ENCODE data around the gene DNAI2. TPM values are rescaled to one million over a fixed set of nuclear protein-coding genes. Genes with fewer than 3 reads are reported as not detected.

DNAI2 gene
- total and polyA plus RNA-seq, 4 donors = 4.1 to 14.2 (median 6.7) TPM

DNA sequence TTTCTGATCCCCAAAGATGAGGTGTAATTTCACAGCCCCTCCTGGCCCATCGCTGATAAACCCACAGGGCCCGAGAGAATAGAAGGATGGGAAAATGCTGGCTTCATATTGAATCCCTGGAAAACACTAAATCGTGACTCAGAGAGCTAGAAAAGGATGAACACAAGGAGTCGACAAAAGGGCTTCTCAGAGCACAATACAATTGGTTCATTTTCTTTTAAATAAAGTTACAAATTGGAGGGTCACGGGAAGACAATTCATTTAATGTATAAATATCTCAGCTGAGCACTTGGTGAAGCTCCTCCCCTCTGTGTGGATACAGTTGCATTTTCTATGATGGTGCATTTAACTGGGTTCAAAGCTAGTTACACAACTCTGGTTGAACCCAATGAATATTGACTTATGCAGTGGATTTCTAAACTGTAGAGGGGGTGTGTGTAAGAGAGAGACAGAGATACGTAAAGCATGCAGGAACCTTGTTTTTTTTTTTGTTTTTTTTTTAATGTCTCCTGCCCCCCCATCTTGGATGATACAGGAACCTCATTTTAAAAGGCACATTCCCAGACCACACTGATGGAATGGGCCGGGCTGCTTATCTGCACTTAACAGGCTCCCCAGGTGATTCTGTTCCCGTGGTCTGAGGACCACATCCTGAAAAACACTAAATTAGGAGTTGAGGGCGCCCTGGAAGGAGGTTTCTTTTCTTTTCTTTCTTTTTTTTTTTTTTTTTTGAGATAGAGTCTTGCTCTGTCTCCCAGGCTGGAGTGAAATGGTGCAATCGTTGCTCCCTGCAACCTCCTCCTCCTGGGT is 46.6 kb upstream of the DNAI2 start:
- H3K27me3 ChIP-seq (ENCODE audit: control insufficient read depth in 3 of 3, insufficient read depth in 3 of 3, low read length in 2 of 3) = no peaks in the 10 kb centered on the region
- H3K4me1 ChIP-seq (ENCODE audit: control insufficient read depth in 5 of 5, insufficient read depth in 5 of 5, low read length in 5 of 5) = no peaks in the 10 kb centered on the region
- DNase-seq (no peak), ATAC-seq (ENCODE audit: insufficient read depth, low FRiP score) (no peak)
- H3K27ac ChIP-seq (ENCODE audit: low read depth in 1 of 2, low read length in 1 of 2) = no peak overlapping the region
- TF ChIP-seq CTCF (IDR thresholded peaks at IDR 0.05; ENCODE audit: control extremely low read depth, extremely low read depth) = no peak
- H3K9me3 ChIP-seq (ENCODE audit: control insufficient read depth in 4 of 4, insufficient read depth in 3 of 4, low read length in 3 of 4) = no peaks in the 10 kb centered on the region
- H3K9ac ChIP-seq (ENCODE audit: insufficient read depth in 1 of 2, low read length in 2 of 2) = no peak overlapping the region
- WGBS, 2 donors = 83 to 88% methylated on average over 10 of the region's 10 CpGs
- no peak overlapping the region for H3K4me3 ChIP-seq
- peaks cover 1 to 8% (median 6%) of the 10 kb centered on the region in 4 donors for H3K36me3 ChIP-seq (ENCODE audit: control insufficient read depth in 4 of 4, insufficient read depth in 4 of 4, low read length in 4 of 4)

DNA sequence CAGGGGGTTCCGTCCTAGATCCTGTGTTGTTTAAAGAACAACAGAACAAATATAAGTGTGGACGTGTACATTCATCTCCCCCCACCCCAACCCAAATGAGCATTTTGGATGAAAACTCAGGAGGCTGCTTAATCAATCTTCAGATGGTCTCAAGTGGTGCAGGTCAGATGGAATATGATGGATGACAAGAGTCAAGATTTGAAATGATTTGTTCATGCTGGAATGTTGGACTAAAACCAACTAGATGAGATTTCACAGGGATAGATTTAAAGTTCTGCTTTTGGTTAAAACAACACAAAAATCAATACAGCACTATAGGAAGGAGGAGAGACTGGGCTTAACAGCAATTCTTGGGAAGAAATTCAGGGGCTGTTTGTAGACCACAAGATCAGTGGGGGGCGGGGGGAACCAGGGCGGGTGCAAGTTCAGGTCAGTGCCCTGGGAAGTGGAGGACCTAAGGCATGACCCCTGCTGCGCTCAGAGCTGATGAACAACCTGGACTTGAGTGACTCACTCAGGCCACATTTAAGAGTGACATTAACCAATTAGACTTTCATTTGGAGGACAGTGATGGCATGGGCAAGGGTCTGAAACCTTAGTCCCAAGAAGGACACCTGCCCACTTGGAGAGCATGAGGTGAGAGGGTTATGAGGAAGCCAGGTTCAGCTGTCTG is 45.6 kb upstream of the DNAI2 start:
- no peak overlapping the region for H3K9ac ChIP-seq (ENCODE audit: insufficient read depth in 1 of 2, low read length in 2 of 2)
- H3K4me3 ChIP-seq = no peak overlapping the region
- no peaks in the 10 kb centered on the region for H3K4me1 ChIP-seq (ENCODE audit: control insufficient read depth in 5 of 5, insufficient read depth in 5 of 5, low read length in 5 of 5)
- no peak for TF ChIP-seq CTCF (IDR thresholded peaks at IDR 0.05; ENCODE audit: control extremely low read depth, extremely low read depth)
- peaks cover 0 to 7% (median 6%) of the 10 kb centered on the region in 4 donors for H3K36me3 ChIP-seq (ENCODE audit: control insufficient read depth in 4 of 4, insufficient read depth in 4 of 4, low read length in 4 of 4)
- no peaks in the 10 kb centered on the region for H3K9me3 ChIP-seq (ENCODE audit: control insufficient read depth in 4 of 4, insufficient read depth in 3 of 4, low read length in 3 of 4)
- 86 to 90% methylated on average over 5 of the region's 5 CpGs for WGBS, 2 donors
- H3K27me3 ChIP-seq (ENCODE audit: control insufficient read depth in 3 of 3, insufficient read depth in 3 of 3, low read length in 2 of 3) = no peaks in the 10 kb centered on the region
- no peak for ATAC-seq (ENCODE audit: insufficient read depth, low FRiP score)
- no peak overlapping the region for H3K27ac ChIP-seq (ENCODE audit: low read depth in 1 of 2, low read length in 1 of 2)
- no peak for DNase-seq

DNA sequence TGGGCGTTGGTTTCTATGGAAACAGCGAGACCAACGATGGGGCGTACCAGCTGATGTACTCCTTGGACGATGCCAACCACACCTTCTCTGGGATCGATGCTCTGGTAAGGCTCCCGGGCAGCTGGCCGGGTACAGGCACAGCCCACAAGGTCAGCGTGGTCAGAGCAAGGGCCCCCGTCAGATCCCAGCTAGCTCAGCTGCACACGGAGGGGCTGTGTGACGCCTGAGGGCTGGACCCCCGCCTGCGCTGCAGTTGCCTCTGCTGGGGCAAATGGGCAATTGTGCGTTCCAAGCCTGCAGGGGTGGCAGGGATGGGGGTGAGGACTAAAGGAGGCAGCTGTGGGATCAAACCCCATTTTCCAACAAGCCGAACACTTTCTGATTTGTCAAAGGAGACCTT is 43.1 kb upstream of the DNAI2 start:
- H3K36me3 ChIP-seq (ENCODE audit: control insufficient read depth in 4 of 4, insufficient read depth in 4 of 4, low read length in 4 of 4) = peaks cover 0 to 5% (median 4%) of the 10 kb centered on the region in 4 donors
- peaks cover 0 to 2% (median 0%) of the 10 kb centered on the region in 5 donors for H3K4me1 ChIP-seq (ENCODE audit: control insufficient read depth in 5 of 5, insufficient read depth in 5 of 5, low read length in 5 of 5)
- no peak for TF ChIP-seq CTCF (IDR thresholded peaks at IDR 0.05; ENCODE audit: control extremely low read depth, extremely low read depth)
- WGBS, 2 donors = 93 to 95% methylated on average over 16 of the region's 16 CpGs
- no peak for DNase-seq
- H3K9ac ChIP-seq (ENCODE audit: insufficient read depth in 1 of 2, low read length in 2 of 2) = no peak overlapping the region
- H3K9me3 ChIP-seq (ENCODE audit: control insufficient read depth in 4 of 4, insufficient read depth in 3 of 4, low read length in 3 of 4) = no peaks in the 10 kb centered on the region
- ATAC-seq (ENCODE audit: insufficient read depth, low FRiP score) = no peak
- no peaks in the 10 kb centered on the region for H3K27me3 ChIP-seq (ENCODE audit: control insufficient read depth in 3 of 3, insufficient read depth in 3 of 3, low read length in 2 of 3)
- no peak overlapping the region for H3K4me3 ChIP-seq
- no peak overlapping the region for H3K27ac ChIP-seq (ENCODE audit: low read depth in 1 of 2, low read length in 1 of 2)

All from lung (tissue), 12 donors.